ENCODE measurements around the gene KLHL8.

KLHL8 gene

GRCh38 chr4:87126056-87126455, 94.4 kb downstream of the KLHL8 start:
- no peak for DNase-seq (ENCODE audit: low read depth in 1 of 2, low spot score in 1 of 2)

GRCh38 chr4:87122252-87122651, 98.2 kb downstream of the KLHL8 start:
- no peak for DNase-seq (ENCODE audit: low read depth in 1 of 2, low spot score in 1 of 2)

- no peak for DNase-seq (ENCODE audit: low read depth in 1 of 2, low spot score in 1 of 2)
Measured at GRCh38 chr4:87121341-87122065, 98.9 kb downstream of the KLHL8 start.

- DNase-seq (ENCODE audit: low read depth in 1 of 2, low spot score in 1 of 2), result no peak
Measured at GRCh38 chr4:87120411-87121162, 99.8 kb downstream of the KLHL8 start.

GRCh38 chr4:87120010-87120409, 100.4 kb downstream of the KLHL8 start:
- no peak for DNase-seq (ENCODE audit: low read depth in 1 of 2, low spot score in 1 of 2)

- DNase-seq (ENCODE audit: low read depth in 1 of 2, low spot score in 1 of 2), result no peak
Measured at GRCh38 chr4:87118826-87119225, 101.6 kb downstream of the KLHL8 start.

- DNase-seq (ENCODE audit: low read depth in 1 of 2, low spot score in 1 of 2), result no peak
Measured at GRCh38 chr4:87118421-87118820, 102.0 kb downstream of the KLHL8 start.

GRCh38 chr4:87117732-87118075, 102.7 kb downstream of the KLHL8 start:
- DNase-seq (ENCODE audit: low read depth in 1 of 2, low spot score in 1 of 2), result no peak

GRCh38 chr4:87117051-87117731, 103.2 kb downstream of the KLHL8 start:
- DNase-seq (ENCODE audit: low read depth in 1 of 2, low spot score in 1 of 2), result no peak

- no peak for DNase-seq (ENCODE audit: low read depth in 1 of 2, low spot score in 1 of 2)
Measured at GRCh38 chr4:87116231-87116630, 104.2 kb downstream of the KLHL8 start.

- no peak for DNase-seq (ENCODE audit: low read depth in 1 of 2, low spot score in 1 of 2)
Measured at GRCh38 chr4:87114245-87115062, 106.0 kb downstream of the KLHL8 start.

GRCh38 chr4:87112063-87112462, 108.4 kb downstream of the KLHL8 start:
- DNase-seq (ENCODE audit: low read depth in 1 of 2, low spot score in 1 of 2), result no peak

All from activated CD4-positive, alpha-beta T cell treated with anti-CD3 and anti-CD28 coated beads, Interleukin-2, amount 50 U/mL, for 24 hours (primary cell).